ENCODE measurements around the gene PICALM.

DNA sequence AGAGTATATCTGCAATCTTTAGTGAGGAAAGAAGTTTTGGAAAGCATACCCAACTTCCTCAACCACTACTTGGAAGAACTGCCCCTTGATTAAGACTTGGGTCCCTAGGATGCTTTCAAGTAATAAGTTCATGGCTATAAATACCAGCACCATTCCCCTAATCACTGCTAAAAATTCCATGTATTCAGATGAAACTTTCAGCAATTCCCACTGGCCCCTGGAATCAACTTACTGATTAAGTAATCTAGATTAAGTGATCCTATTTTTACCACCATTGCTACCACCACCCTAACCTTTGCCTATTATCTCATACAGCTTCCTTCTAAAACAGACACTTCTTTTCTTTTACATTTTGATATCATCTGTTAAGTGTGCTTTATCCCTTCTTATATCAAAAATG is 10.5 kb downstream of the PICALM start:
- TF ChIP-seq CTCF (IDR thresholded peaks at IDR 0.05) (no peak), POLR2A (IDR thresholded peaks at IDR 0.05) (no peak)

Data from testis (tissue), 2 donors.